ENCODE results near the gene SNX8. TPM values are rescaled to one million over a fixed set of nuclear protein-coding genes. Genes with fewer than 3 reads are reported as not detected.

SNX8 gene
- total and polyA plus RNA-seq, 2 donors (not counting 1 experiment from before 2014, with no cell fraction given) = 64.4 to 126 TPM

- no peak for ATAC-seq (ENCODE audit: low read depth)
- Histone ChIP-seq H3K79me2 (ENCODE audit: control insufficient read depth, insufficient read depth, low read length) (peaks cover 66% of the 10 kb centered on the region), H3K27ac (ENCODE audit: low read length in 2 of 2) (no peak overlapping the region), H2AFZ (ENCODE audit: insufficient read depth, low read depth, low read length, poor library complexity, severe bottlenecking) (no peak overlapping the region), H3K36me3 (replicated peaks in 1 of 2; ENCODE audit: control extremely low read depth in 1 of 2, control insufficient read depth in 1 of 2, extremely low read depth in 1 of 2, insufficient read depth in 2 of 2, low read length in 1 of 2) (peaks cover 0 to 75% of the 10 kb centered on the region in 2 experiments), H3K9me3 (ENCODE audit: control extremely low read depth in 1 of 3, control insufficient read depth in 2 of 3, insufficient read depth in 1 of 3, low read length in 2 of 3) (no peaks in the 10 kb centered on the region), H3K4me2 (replicated peaks; ENCODE audit: low read depth, low read length, poor library complexity, severe bottlenecking) (no peak overlapping the region), H3K4me3 (ENCODE audit: control extremely low read depth in 1 of 5, extremely low read depth in 1 of 5, insufficient read depth in 1 of 5, low read depth in 2 of 5, low read length in 4 of 5) (no peak overlapping the region), H3K27me3 (replicated peaks in 1 of 4; ENCODE audit: control extremely low read depth in 1 of 4, control insufficient read depth in 3 of 4, insufficient read depth in 4 of 4, low read length in 3 of 4) (no peaks in the 10 kb centered on the region), H3K9ac (ENCODE audit: low read length) (no peak overlapping the region), H3K4me1 (ENCODE audit: control insufficient read depth in 2 of 2, insufficient read depth in 2 of 2, low read length in 2 of 2) (no peaks in the 10 kb centered on the region), H4K20me1 (ENCODE audit: control insufficient read depth, insufficient read depth, low read length, poor library complexity, severe bottlenecking) (peaks cover 58% of the 10 kb centered on the region)
- Mint-ChIP-seq H3K4me1 (peaks cover 21% of the 10 kb centered on the region), H3K27ac (no peak overlapping the region), H3K4me3 (no peak overlapping the region), H3K27me3 (no peaks in the 10 kb centered on the region), H3K9me3 (ENCODE audit: insufficient read depth) (no peaks in the 10 kb centered on the region)
- POLR2A ChIA-PET = no interaction called here
- DNase-seq = no peak
- intact Hi-C loops (cut with micrococcal nuclease) = no loop called here
- CTCF ChIA-PET = interaction anchor here (4.4 kb wide), 1 partner anchor 14 kb away, joined by 21 read pairs; no protein-coding TSS in a partner anchor
- 97% methylated on average over 25 of the region's 27 CpGs for WGBS (ENCODE audit: insufficient coverage)
- TF ChIP-seq CTCF (IDR thresholded peaks at IDR 0.05) (no peak), EZH2 (IDR thresholded peaks at IDR 0.05; ENCODE audit: borderline replicate concordance, insufficient read depth, low read depth, low read length, poor library complexity, severe bottlenecking) (no peak)
These were observed 48.3 kb upstream of the SNX8 start for GRCh38 chr7:2362385-2363088.

GRCh38 chr7:2360796-2361195, 46.6 kb upstream of the SNX8 start:
- POLR2A ChIA-PET = interaction anchor here (0.7 kb wide), 1 partner anchor 1354 kb away, joined by 3 read pairs; no protein-coding TSS in a partner anchor
- Mint-ChIP-seq H3K27ac (no peak overlapping the region), H3K9me3 (ENCODE audit: insufficient read depth) (no peaks in the 10 kb centered on the region), H3K27me3 (no peaks in the 10 kb centered on the region), H3K4me1 (peaks cover 31% of the 10 kb centered on the region), H3K4me3 (no peak overlapping the region)
- intact Hi-C loops (cut with micrococcal nuclease) = no loop called here
- CTCF ChIA-PET = interaction anchor here (0.5 to 4.4 kb wide), 2 partner anchors 13 to 481 kb away, joined by 3 to 21 read pairs; no protein-coding TSS in a partner anchor
- H3K79me2 ChIP-seq (ENCODE audit: control insufficient read depth, insufficient read depth, low read length) = peaks cover 74% of the 10 kb centered on the region
- H2AFZ ChIP-seq (ENCODE audit: insufficient read depth, low read depth, low read length, poor library complexity, severe bottlenecking) = no peak overlapping the region
- DNase-seq (no peak), ATAC-seq (ENCODE audit: low read depth) (no peak)
- no peak overlapping the region for H3K4me2 ChIP-seq (replicated peaks; ENCODE audit: low read depth, low read length, poor library complexity, severe bottlenecking)
- no peaks in the 10 kb centered on the region for H3K9me3 ChIP-seq (ENCODE audit: control extremely low read depth in 1 of 3, control insufficient read depth in 2 of 3, insufficient read depth in 1 of 3, low read length in 2 of 3)
- H4K20me1 ChIP-seq (ENCODE audit: control insufficient read depth, insufficient read depth, low read length, poor library complexity, severe bottlenecking) = peaks cover 71% of the 10 kb centered on the region
- H3K4me1 ChIP-seq (ENCODE audit: control insufficient read depth in 2 of 2, insufficient read depth in 2 of 2, low read length in 2 of 2) = peaks cover 14 to 16% of the 10 kb centered on the region in 2 donors
- no peak overlapping the region for H3K9ac ChIP-seq (ENCODE audit: low read length)
- WGBS (ENCODE audit: insufficient coverage) = 100% methylated on average over 3 of the region's 6 CpGs
- H3K36me3 ChIP-seq (replicated peaks in 1 of 2; ENCODE audit: control extremely low read depth in 1 of 2, control insufficient read depth in 1 of 2, extremely low read depth in 1 of 2, insufficient read depth in 2 of 2, low read length in 1 of 2) = peaks cover 1 to 68% of the 10 kb centered on the region in 2 experiments
- no peak overlapping the region for H3K4me3 ChIP-seq (ENCODE audit: control extremely low read depth in 1 of 5, extremely low read depth in 1 of 5, insufficient read depth in 1 of 5, low read depth in 2 of 5, low read length in 4 of 5)
- TF ChIP-seq EZH2 (IDR thresholded peaks at IDR 0.05; ENCODE audit: borderline replicate concordance, insufficient read depth, low read depth, low read length, poor library complexity, severe bottlenecking) = no peak
- no peak for TF ChIP-seq CTCF (IDR thresholded peaks at IDR 0.05)
- H3K27me3 ChIP-seq (replicated peaks in 1 of 4; ENCODE audit: control extremely low read depth in 1 of 4, control insufficient read depth in 3 of 4, insufficient read depth in 4 of 4, low read length in 3 of 4) = no peaks in the 10 kb centered on the region
- no peak overlapping the region for H3K27ac ChIP-seq (ENCODE audit: low read length in 2 of 2)

All from B cell (primary cell).